Measurements from ENCODE around the gene SCAF1. TPM values are rescaled to one million over a fixed set of nuclear protein-coding genes. Genes with fewer than 3 reads are reported as not detected.
A peak's percentile ranks its signal among the peaks of the same experiment; 100 is the strongest.

SCAF1 gene, protein sequence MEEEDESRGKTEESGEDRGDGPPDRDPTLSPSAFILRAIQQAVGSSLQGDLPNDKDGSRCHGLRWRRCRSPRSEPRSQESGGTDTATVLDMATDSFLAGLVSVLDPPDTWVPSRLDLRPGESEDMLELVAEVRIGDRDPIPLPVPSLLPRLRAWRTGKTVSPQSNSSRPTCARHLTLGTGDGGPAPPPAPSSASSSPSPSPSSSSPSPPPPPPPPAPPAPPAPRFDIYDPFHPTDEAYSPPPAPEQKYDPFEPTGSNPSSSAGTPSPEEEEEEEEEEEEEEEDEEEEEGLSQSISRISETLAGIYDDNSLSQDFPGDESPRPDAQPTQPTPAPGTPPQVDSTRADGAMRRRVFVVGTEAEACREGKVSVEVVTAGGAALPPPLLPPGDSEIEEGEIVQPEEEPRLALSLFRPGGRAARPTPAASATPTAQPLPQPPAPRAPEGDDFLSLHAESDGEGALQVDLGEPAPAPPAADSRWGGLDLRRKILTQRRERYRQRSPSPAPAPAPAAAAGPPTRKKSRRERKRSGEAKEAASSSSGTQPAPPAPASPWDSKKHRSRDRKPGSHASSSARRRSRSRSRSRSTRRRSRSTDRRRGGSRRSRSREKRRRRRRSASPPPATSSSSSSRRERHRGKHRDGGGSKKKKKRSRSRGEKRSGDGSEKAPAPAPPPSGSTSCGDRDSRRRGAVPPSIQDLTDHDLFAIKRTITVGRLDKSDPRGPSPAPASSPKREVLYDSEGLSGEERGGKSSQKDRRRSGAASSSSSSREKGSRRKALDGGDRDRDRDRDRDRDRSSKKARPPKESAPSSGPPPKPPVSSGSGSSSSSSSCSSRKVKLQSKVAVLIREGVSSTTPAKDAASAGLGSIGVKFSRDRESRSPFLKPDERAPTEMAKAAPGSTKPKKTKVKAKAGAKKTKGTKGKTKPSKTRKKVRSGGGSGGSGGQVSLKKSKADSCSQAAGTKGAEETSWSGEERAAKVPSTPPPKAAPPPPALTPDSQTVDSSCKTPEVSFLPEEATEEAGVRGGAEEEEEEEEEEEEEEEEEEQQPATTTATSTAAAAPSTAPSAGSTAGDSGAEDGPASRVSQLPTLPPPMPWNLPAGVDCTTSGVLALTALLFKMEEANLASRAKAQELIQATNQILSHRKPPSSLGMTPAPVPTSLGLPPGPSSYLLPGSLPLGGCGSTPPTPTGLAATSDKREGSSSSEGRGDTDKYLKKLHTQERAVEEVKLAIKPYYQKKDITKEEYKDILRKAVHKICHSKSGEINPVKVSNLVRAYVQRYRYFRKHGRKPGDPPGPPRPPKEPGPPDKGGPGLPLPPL
- 129 and 137 TPM in 2 replicates for total RNA-seq (2022)
- Bru-seq, nascent RNA: percentile 78 among the genes with signal in this experiment
- percentile 88 among the genes with signal in this experiment for BruChase-seq, experiment 1, labeled RNA remaining after a 6-hour chase
- BruChase-seq, experiment 2, labeled RNA remaining after a 2-hour chase: percentile 89 among the genes with signal in this experiment
- long read RNA-seq, partial matches to known transcripts: 32 of 34 reads
- long read RNA-seq, other reads (novel, unspliced or antisense): 2 of 34 reads

DNA sequence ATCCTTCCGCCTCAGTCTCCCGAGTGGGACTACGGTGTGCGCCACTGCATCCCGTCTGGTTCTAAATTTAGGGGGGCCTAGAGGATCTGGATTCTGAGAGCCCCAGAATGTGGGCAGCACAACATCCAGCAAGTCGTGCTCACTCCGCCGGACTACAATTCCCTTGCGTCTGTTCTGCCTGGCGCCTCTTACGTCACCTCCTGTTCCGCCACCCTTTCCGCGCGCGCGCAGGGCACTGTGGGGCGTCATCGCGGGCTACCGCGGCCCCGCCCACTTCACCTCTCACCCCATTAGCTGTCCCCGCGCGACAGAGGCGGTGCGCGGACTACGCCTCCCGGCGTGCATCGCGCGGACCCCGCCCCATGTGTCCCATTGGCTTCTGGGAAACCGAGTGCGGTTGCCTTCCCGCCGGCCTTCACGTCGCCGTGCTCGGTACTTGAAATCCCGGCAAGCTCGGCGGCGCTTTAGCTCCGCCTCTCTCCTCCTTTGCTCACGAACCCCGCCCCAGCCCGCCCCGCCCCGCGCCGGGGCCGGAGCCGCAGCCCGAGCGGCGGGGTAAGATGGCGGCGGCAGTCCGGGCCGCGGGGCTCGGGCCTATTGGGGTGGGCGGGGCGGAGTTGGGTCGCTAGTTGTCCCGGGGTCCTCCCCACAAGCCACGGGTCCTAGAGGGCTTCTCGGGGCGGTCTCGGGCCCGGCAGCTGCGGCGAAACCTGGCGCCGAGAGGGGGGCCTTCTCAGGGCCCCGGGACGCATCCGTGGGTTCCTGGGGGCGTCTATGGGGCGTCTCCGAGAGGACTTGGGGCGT is at the start of gene SCAF1:
TSS of gene SCAF1 (plus strand) at position 522 of the 804 bp plus-strand sequence. CDS start 2,818 bp downstream, outside the sequence.
- intact Hi-C loops (cut with micrococcal nuclease; ENCODE audit: unreplicated experiment): loop anchor here (2.0 to 5.0 kb wide), 2 partner anchors 51 to 190 kb away; partner anchors contain the start of genes ALDH16A1, PIH1D1 and PRR12
- CTCF ChIA-PET: interaction anchor here (0.6 to 1.2 kb wide), 6 partner anchors 33 to 55 kb away, joined by 3 to 7 read pairs (median 4); no protein-coding TSS in a partner anchor
- TF ChIP-seq, protein P1, sequence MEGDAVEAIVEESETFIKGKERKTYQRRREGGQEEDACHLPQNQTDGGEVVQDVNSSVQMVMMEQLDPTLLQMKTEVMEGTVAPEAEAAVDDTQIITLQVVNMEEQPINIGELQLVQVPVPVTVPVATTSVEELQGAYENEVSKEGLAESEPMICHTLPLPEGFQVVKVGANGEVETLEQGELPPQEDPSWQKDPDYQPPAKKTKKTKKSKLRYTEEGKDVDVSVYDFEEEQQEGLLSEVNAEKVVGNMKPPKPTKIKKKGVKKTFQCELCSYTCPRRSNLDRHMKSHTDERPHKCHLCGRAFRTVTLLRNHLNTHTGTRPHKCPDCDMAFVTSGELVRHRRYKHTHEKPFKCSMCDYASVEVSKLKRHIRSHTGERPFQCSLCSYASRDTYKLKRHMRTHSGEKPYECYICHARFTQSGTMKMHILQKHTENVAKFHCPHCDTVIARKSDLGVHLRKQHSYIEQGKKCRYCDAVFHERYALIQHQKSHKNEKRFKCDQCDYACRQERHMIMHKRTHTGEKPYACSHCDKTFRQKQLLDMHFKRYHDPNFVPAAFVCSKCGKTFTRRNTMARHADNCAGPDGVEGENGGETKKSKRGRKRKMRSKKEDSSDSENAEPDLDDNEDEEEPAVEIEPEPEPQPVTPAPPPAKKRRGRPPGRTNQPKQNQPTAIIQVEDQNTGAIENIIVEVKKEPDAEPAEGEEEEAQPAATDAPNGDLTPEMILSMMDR (IDR thresholded peaks at IDR 0.05; ENCODE audit: unreplicated experiment): no peak
- Mint-ChIP-seq H3K4me3 (ENCODE audit: low read depth, unreplicated experiment) (peak within 1 kb of the TSS; percentile 95), H3K36me3 (ENCODE audit: insufficient read depth, unreplicated experiment) (peaks cover 90% of the 10 kb centered on the region), H3K4me1 (ENCODE audit: low read depth, unreplicated experiment) (peaks cover 52% of the 10 kb centered on the region), H3K9me3 (ENCODE audit: low read depth, unreplicated experiment) (no peaks in the 10 kb centered on the region), H3K27me3 (ENCODE audit: unreplicated experiment) (no peaks in the 10 kb centered on the region), H3K27ac (ENCODE audit: unreplicated experiment) (peak within 1 kb of the TSS; percentile 100)
- BruUV-seq (replicated peaks): no TSS peak
- peak; percentile 100 for DNase-seq

DNA sequence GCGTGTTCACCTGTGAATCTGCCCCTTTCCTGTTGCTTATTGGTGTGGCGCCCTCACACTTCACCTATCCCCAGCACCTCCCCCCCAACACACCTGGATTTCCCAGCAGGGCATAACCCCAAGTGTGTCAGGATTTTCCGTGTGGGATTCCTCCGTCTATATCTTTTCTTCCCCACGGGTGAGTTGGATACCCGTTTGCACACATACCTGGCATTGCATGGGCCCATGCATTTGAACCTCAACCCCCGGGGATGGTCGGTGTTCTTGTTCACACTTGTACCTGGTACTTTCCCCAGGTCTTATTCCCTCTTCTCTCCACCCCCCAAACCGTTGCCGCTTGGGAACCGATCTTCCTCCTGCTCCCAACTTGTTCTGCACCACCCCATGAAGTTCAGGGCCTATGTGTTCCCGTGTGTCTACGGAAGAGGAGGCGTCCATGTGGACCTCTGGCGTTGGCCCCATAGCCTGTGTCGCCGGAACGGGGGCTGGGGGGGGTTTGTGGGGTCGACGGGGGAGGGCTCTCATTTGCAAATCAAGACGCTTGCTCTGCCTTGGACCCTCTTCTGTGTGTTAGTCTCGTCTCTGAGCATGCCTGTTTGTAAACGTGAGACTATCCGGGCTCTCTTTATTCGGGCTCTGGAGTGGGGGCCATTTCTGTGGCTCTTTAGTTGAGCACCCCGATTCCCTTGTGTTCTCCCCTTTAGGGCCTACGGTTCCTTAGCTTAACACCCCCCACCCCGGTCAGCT is 49.4 kb upstream of the SCAF1 start:
- Mint-ChIP-seq H3K4me1 (ENCODE audit: low read depth, unreplicated experiment) (peaks cover 36% of the 10 kb centered on the region), H3K27me3 (ENCODE audit: unreplicated experiment) (no peaks in the 10 kb centered on the region), H3K27ac (ENCODE audit: unreplicated experiment) (peak overlapping the region; percentile 89), H3K36me3 (ENCODE audit: insufficient read depth, unreplicated experiment) (peaks cover 74% of the 10 kb centered on the region), H3K9me3 (ENCODE audit: low read depth, unreplicated experiment) (no peaks in the 10 kb centered on the region), H3K4me3 (ENCODE audit: low read depth, unreplicated experiment) (peak overlapping the region; percentile 88)
- no TSS peak for BruUV-seq (replicated peaks)
- DNase-seq: no peak
- CTCF ChIA-PET: interaction anchor here (0.7 to 1.0 kb wide), 5 partner anchors 48 to 274 kb away, joined by 3 to 10 read pairs (median 3); partner anchors contain the start of genes RRAS and SCAF1
- intact Hi-C loops (cut with micrococcal nuclease; ENCODE audit: unreplicated experiment): no loop called here
- TF ChIP-seq, protein P1 (IDR thresholded peaks at IDR 0.05; ENCODE audit: unreplicated experiment): no peak

DNA sequence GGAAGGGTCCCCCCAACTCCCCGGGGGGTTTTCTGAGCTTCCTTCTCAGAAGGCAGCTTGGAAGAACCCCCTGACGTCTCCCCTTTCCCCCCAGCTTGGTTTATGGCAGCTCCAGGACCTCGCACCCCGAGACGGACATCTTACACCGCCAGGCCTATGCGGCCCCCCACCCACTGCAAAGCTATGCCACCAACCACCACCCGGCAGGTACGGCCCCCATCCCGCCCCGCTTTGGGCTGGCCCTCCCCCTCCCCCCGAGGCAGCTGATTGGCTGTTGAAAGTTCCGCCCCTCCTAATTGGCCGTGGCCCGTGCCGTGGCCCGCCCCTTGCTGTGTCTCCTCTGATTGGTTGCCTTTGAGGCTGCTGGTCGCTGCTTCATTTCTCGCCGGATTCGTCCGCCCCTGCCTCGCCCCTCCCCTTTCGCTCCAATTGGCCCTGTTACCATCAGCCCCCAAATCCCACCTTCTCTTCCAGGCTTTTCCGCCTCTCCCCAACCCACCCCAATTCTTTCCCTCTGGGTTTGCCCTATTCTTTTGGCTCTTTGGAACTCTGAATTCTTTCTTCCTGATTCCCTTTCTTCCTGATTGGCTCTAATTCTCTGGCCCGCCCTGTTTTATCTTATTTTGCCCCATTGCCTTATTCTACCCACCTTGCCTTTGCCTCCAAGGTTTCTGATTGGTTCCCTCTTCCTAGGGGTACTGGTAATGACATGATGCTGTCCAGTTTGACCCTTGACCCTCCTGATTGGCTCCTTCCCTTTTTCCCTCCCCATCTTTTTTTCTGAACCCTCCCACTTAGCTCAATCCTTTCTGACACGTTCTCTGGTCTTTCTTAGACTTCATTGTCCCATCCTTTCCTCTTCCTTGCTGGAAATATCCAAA is 48.5 kb upstream of the SCAF1 start:
- CTCF ChIA-PET: interaction anchor here (0.6 to 0.9 kb wide), 4 partner anchors 47 to 87 kb away, joined by 3 read pairs; partner anchors contain the start of genes RRAS and SCAF1
- Mint-ChIP-seq H3K36me3 (ENCODE audit: insufficient read depth, unreplicated experiment) (peaks cover 82% of the 10 kb centered on the region), H3K9me3 (ENCODE audit: low read depth, unreplicated experiment) (no peaks in the 10 kb centered on the region), H3K27me3 (ENCODE audit: unreplicated experiment) (no peaks in the 10 kb centered on the region), H3K4me3 (ENCODE audit: low read depth, unreplicated experiment) (peak overlapping the region; percentile 88), H3K4me1 (ENCODE audit: low read depth, unreplicated experiment) (peaks cover 36% of the 10 kb centered on the region), H3K27ac (ENCODE audit: unreplicated experiment) (peak overlapping the region; percentile 89)
- intact Hi-C loops (cut with micrococcal nuclease; ENCODE audit: unreplicated experiment): no loop called here
- no TSS peak for BruUV-seq (replicated peaks)
- DNase-seq: peak; percentile 95
- TF ChIP-seq, protein P1 (IDR thresholded peaks at IDR 0.05; ENCODE audit: unreplicated experiment): no peak

Measured in Calu3 (cell line).